T-helper 9 cell (primary cell): Measurements from ENCODE around the gene LRRC71.

ENCODE experiments used
- DNase-seq: peaks from one replicate; pipeline ENCODE4 v3.0.0-alpha.2; 2020

LRRC71 gene

DNA sequence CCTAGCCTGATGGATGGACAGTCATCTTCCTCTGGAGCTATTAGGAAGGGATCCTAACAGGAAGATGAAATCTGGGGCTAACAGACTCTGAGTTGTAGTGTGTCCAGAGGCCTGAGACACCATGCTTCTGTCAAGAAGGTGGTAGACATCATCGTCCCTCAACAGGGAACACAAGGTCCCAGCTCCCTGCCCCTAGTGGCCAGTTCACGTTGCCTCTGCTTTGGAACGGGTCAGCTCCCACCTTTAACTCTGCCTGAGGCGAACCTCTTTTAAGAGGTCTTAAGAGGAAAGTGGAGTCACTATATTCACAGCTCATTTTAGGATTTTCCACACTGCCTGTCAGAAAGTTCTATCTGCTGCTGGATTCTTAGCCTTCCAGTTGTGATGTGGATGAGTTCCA is 28.3 kb downstream of the LRRC71 start:
- DNase-seq, result no peak

DNA sequence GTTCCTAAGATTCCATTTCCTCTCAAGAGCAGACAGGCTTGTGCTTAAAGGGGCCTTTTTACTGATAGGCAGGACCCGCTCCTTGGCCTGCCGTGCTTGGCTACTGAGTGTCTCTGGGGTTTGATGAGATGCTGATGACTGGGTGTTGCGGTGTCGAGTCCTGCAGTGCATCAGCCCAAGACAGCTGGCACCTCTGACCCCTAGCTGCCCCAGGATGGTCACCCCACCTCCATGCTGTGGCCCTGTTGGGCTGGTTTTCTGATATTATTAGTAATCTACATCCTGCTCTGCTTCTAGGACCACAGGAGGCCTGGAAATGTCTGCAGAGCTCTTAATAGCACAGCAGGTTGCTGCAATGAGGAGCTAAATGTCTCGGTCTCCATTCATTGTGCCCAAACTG is 28.7 kb downstream of the LRRC71 start:
- DNase-seq, result no peak

DNA sequence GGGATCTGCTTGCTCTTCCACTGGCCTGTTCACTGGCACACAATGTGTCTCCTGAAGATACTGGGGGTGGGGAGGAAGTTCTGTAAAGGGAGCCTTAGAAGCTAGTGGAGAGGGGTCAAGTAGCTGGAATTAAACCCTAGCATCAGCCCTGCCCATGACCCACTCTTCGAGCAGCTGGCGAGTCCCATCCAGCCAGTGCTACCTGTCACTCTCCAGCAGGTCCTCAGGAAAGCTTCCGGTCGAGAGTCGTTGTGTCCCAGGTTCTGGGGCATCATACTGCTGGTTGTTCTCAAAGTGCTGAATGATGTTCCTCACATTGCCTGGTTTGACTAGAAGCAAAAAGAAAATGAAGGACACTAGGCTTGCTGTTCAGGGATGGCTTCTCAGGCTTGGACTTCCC is 30.9 kb downstream of the LRRC71 start:
- DNase-seq, result no peak

DNA sequence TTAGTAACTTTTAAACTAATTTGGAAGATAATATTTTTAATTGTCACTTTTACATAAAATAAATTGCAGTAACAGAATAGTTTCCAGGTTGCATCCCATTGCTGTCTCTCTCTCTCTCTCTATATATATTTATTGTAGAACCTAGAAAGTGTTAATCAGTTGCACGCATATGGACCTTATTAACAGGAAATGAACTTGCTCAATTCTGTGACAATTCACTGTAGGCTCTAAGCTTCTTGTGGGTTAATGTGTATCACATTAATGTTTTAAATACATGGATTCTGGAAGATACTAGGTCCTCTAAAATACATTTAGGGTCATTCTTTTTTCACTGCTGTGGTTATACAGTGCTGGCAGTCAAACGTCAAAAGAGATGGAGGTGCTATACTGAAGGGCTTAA is 33.1 kb downstream of the LRRC71 start:
- no peak for DNase-seq

DNA sequence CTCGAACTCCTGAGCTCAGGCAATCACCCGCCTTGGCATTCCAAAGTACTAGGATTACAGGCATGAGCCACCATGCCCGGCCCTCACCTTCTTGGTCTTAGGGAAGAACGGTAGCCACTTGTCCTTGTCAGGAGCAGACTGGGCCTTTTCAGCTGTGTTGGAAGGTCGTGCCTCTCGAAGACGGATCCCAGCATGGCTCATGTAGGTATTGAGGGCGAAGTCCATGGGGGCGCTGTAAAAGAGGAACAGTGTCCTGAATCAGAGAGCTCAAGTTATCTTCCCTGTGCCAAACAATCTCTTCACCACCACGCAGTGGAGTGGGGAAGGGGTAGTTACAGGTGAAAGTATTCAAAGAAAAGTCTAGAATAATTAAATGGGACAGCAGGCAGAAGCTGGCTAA is 35.9 kb downstream of the LRRC71 start:
- no peak for DNase-seq

DNA sequence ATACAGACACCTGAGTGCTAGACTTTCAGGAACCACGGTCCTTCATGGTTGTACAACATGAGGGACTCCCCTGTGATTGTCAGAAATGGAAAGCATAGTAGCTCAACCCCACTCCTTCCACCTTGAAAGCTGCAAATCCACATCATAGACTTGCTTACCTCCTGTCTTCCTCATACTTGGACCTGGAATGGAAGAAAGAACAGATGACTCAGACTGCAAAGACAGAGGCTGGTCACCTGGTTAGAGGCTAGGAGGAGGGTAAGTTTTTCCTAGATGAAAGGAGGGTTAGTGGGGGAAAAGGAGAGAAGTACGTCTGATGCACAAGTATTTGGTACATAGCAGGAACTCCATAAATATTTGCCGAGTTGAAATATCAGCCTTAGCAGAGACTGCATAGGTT is 37.2 kb downstream of the LRRC71 start:
- no peak for DNase-seq

DNA sequence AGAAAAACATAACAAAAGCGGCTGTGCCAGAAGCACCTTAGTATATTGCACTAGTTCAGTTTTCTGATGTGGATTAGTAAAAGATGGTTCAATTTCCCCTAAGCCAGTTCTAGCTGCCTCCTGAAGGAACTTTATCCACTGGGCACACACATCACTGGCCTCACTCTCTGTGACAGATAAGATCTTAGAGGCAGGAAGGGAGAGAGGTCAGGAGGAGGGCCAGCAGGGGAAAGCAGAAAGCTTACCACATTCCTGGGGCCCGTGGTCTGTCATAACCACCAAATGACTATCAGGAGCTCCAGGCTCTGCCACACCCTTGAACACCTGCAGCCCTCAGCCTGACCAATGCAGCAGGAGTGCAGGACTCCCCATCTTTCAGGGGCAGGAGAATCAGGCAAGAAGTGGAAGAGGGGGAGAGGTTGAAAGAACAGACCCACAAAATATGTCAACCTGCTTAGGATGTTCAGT is 37.8 kb downstream of the LRRC71 start:
- no peak for DNase-seq

DNA sequence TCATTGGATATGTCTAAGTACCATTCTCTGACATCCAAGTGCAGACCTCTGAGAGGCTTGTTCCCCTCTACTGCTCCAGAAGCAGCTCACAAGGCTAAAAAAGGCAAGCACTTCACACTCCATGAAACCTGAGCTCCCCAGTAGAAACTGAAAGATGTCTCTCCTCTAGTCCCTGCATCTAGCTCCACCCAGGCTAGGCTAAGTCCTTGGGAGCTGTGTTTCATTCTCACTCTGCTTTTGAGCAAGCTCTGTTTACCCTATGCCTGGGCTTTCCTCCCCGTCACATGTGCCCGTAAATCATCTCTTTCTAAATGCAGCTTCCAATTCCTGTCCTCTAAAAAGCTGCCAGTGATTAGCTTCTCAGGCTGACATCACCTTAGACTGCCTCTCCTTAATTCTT is 39.0 kb downstream of the LRRC71 start:
- no peak for DNase-seq

DNA sequence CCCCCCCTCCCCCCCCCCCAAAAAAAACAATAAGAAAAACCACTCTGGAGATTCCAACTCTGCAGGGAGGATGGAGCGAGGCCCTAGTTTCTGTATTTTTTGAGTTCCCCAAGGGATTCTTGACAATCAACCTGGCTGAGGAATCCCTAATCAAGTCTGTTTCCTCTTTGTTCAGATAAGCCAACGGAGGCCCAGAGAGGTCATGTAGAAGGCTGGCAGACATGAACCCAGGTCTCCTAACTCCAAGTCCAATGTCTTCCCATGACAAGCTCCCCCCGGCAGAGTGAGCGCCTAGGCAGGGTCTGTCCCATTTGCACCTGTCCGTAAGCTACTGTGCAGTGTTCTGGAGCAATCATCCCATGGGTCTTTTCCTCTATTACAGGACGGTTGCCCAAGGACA is 39.5 kb downstream of the LRRC71 start:
- DNase-seq, result no peak

DNA sequence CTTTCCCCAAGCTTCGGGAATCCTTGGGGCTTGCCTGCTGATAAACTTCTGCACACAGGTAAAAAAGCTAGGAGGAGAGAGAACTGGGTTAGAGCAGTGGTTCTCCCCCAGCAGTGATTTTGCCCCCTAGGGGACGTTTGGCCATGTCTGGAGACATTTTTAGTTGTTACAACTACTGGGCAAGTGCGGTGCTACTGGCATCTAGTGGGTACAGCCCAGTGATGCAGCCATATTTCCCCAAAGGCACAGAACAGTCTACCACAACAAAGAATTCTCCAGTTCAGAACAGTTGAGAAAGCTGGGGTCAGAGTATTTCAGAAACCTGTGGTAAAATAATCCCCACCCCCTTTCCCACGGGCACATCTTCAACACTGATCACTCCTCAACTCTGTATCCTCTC is 41.3 kb downstream of the LRRC71 start:
- DNase-seq, result no peak

DNA sequence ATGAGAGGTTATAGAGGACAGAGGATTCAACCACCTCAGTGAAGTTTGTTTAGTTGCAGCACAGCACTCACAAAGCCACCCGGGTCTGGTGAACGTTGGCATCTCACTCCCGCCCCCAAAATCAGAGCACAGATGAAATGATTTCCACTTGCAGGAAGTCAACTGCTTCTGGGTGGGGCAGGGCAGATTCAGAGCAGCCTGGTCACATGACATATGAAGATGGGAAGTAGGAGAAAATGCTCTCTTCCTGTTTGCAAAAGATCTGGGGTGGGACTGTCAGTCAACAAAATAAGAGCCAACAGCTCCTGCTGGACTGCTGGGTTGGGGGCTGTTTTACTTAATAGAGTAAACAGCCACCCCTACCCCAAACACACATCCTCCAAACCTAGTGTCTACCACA is 43.2 kb downstream of the LRRC71 start:
- peak; percentile 3 for DNase-seq

DNA sequence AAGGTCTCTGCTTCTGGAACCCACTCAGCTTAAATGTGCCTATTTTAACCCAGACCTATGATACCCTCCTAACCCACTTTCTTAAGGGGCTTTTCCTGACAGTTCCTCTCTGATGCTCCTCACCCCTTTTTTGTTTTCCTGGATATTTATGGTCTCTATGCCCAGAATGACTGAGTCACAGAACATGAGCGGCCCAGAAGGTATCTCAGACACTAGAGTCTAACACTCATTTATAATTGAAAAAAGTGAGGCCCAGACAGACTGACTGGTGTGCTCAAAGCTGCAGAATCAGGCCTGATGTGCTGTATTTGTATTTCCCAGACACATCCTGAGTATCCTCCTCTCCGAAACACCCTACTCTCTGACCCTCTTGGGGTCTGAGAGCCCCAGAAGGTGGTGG is 44.0 kb downstream of the LRRC71 start:
- DNase-seq, result no peak

DNA sequence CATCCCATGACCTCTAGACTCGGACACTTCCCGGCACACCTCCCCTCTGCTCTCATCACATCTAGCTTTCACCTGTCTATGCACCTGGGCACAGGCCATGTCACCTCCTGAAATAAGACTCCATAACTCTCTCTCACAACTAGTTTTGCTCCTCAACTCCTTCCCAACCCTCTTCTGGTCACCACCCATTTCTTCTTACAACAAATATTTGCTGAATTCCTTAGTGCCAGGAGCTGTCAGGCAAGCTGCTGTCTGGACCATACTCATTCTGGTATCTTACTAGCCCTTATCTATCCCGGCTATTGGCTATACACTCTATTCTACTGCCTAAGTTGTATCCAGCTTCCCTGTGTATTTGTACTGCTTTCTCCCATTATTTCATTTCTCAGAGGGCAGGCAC is 49.1 kb downstream of the LRRC71 start:
- DNase-seq, result no peak

DNA sequence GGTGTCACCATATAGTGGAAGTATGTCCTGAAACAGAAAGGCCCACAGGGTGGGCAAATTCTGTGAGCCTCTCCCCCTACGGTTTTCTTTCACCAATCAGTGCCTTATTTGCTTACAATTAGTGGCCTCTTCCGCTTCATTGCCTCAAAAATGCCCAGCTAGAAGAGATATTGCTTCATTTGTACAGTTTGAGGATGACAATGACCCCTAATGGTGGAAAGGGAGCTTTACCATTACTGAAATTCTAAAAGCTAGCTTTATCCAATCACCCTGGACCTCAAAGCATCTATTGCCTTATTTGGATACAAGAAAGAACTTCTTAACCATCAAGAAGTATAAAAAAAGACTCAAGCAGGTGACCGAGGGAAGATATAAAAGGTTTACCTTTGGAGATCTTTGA is 49.6 kb downstream of the LRRC71 start:
- DNase-seq, result no peak

DNA sequence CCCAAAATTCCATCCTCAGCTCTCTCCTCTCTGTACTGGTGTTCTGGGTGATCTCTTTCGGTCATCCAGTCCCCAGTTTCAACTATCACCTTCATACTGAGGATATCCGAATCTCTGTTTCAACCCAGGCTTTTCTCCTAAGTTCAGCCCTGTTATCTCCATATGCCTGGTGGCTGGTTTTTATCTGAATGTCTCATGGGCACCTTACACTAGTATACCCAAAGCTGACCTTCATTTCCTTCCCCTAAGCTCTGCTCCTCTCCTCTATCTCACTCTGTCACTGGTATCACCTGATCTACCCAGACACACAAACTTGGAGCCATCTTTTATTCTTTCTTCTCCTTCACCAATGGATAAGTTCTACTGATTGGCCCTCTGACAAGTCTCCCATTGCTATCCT is 53.0 kb downstream of the LRRC71 start:
- no peak for DNase-seq

DNA sequence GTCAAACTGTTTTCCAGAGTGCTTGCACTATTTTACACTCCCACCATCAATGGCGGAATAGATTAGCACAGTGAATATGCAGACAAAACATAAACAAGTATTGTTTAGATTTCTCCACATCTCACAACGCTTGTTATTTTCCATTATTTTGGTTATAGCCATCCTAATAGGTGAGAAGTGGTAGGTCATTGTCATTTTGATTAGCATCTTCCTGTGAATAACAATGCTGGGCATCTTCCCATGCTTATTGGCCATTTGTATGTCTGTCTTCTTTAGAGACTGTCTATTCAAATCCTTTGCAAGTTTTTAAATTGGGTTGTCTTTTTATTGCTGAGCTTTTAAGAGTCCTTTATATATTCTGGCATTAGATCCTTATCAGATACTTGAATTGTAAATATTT is 54.7 kb downstream of the LRRC71 start:
- DNase-seq, result no peak

DNA sequence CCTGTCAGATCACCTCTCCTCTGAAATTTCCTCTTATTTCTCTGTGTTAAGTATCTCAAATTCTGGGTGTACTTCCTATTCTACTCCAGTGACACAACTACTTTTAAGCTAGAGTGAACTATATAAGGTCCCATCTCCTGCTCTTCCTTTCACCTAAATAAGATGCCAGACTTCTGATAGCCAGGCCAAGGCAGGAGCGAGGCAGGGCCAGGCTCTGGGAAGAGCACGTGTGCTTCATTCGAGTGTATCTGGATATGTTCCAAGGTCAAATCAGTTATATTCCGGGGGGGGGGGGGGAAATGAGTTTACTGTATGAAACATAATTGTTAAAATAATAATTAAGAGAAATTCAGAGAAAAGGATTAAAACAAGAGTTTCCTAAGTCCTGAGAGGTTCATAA is 60.1 kb downstream of the LRRC71 start:
- no peak for DNase-seq
